GM12892 (cell line): ENCODE measurements around the gene DNM3.

ENCODE experiments used
- POLR2A ChIP-seq: IDR thresholded peaks from 2 replicates; pipeline ENCODE4 v1.6.1; 2011; ENCODE audit warnings: low read depth, low read length, control low read depth
- POLR2AphosphoS5 ChIP-seq: IDR thresholded peaks from 2 replicates; pipeline ENCODE4 v1.6.1; 2011; ENCODE audit warnings: low read depth, low read length, control low read depth

DNA sequence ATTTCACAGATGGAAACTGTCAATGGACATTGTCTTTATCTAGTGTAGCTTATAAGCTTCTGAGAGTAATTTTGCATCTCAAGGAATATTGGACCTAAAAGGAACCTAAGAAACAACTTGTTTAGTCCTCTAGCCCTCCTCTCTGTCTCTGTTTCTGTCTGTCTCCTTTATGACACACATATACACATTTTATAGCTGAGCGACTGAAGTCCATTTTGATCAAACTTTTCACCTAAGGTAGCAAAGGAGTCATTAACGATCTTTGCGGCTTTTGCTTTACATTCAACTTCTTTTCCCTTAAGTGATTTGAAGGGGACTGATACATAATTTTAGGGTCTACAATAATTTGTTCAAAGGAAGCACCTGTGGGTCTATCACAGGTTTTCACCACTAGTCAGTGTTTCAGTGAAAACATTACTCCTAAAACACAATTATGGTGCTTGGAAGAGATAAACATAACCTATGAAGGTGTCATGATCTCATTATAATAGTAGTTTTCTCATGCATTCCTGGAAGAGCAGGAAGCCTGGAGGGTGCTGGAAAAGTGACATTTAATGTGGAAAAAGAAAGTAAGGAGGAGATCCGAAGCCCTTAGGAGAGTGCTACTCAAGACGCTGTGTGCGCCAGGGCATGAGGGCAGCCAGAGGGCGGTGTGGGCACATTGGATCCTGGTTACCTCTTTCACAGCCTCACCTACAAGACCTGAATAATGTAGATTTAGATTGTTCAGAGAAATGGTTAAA is 248.6 kb downstream of the DNM3 start:
- no peak for TF ChIP-seq POLR2AphosphoS5
- no peak for TF ChIP-seq POLR2A
